Activated CD4-positive, alpha-beta memory T cell treated with anti-CD3 and anti-CD28 coated beads, Interleukin-2, amount 10 ng/mL, durations not matched to agents 7 days and 5 days (primary cell): ENCODE data around the gene NID1. TPM values are rescaled to one million over a fixed set of nuclear protein-coding genes. Genes with fewer than 3 reads are reported as not detected.
"Not testable (repeated sequence)": the region's sequence is repeated elsewhere in the genome, so short reads cannot be mapped to it uniquely, and the experiment has no call there.

ENCODE experiments used
- CTCF ChIA-PET: fragments of 350-600 bp; sonication (Branson Sonifier 250); formaldehyde crosslinking; loops from one replicate; lab custom pipeline; 2021; ENCODE audit warnings: antibody characterized with exemption, inconsistent platforms; lab: Charles Lee
- POLR2A ChIA-PET: fragments of 350-600 bp; sonication (Branson Sonifier 250); formaldehyde crosslinking; loops from one replicate; lab custom pipeline; 2021; ENCODE audit warnings: antibody characterized with exemption; lab: Charles Lee
- DNase-seq: peaks from one replicate; pipeline ENCODE4 v3.0.0-alpha.2; 2020
- H3K27ac Mint-ChIP-seq: one replicate; pipeline ENCODE4 v1.8.0; 2021; ENCODE audit warnings: mild to moderate bottlenecking, mixed read lengths
- H3K27me3 Mint-ChIP-seq: one replicate; pipeline ENCODE4 v1.8.0; 2021; ENCODE audit warnings: mixed read lengths
- H3K36me3 Mint-ChIP-seq: one replicate; pipeline ENCODE4 v1.8.0; 2021; ENCODE audit warnings: low read depth, mixed read lengths
- H3K4me1 Mint-ChIP-seq: one replicate; pipeline ENCODE4 v1.8.0; 2021; ENCODE audit warnings: mixed read lengths
- H3K4me3 Mint-ChIP-seq: one replicate; pipeline ENCODE4 v1.8.0; 2021; ENCODE audit warnings: mild to moderate bottlenecking, mixed read lengths
- H3K9me3 Mint-ChIP-seq: one replicate; pipeline ENCODE4 v1.8.0; 2021; ENCODE audit warnings: mixed read lengths
- total RNA-seq, 2 experiments: library from RNA; stranded (reverse); gene quantifications; one replicate each; pipeline ENCODE4 v1.2.3, GENCODE V29; 2021

NID1 gene
- total RNA-seq, 2 experiments from 2014 or later: 0.45 TPM

DNA sequence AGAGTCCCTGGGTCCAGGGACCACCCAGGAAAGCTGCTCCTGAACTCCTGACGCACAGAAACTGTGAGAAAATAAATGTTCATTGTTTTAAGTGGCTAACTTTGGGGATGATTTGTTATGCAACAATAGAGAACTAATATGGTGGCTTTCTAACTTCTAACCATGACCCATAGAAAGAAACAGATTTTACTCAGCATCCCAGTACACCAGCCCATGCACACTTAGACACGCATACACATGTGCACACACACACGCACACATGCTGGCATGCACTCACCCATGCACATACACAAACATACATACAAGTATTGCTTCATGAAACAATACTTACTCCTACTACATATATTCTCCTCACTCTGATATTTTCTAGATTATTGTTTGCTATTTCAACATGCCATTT is 57.1 kb downstream of the NID1 start:
- CTCF ChIA-PET: no interaction called here
- Mint-ChIP-seq H3K4me1 (peaks cover 13% of the 10 kb centered on the region), H3K27ac (no peak overlapping the region)

DNA sequence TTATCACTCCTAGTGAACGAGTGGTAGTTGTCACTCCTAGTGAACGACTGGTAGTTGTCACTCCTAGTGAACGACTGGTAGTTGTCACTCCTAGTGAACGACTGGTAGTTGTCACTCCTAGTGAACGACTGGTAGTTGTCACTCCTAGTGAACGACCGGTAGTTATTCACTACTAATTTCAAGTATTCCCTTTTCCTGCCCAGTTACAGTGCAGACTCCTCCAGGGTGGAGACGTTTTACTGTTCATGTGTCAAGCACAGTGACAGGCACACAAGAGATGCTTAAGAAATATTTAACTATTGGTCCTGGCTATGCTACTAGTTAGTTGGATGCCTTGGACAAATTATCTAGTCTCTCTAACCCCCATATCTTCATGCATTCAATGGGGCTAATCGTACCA is 61.8 kb downstream of the NID1 start:
- H3K36me3 Mint-ChIP-seq, POLR2A ChIA-PET, H3K27ac Mint-ChIP-seq, H3K9me3 Mint-ChIP-seq, H3K4me3 Mint-ChIP-seq, H3K27me3 Mint-ChIP-seq, CTCF ChIA-PET, DNase-seq: not testable (repeated sequence)
- H3K4me1 Mint-ChIP-seq: peaks cover 57% of the 10 kb centered on the region

More for the DNA sequence above, 57.1 kb downstream of the NID1 start:
- Mint-ChIP-seq H3K27me3 (no peaks in the 10 kb centered on the region), H3K4me3 (no peak overlapping the region), H3K9me3 (no peaks in the 10 kb centered on the region), H3K36me3 (no peaks in the 10 kb centered on the region)
- DNase-seq: no peak
- POLR2A ChIA-PET: no interaction called here

DNA sequence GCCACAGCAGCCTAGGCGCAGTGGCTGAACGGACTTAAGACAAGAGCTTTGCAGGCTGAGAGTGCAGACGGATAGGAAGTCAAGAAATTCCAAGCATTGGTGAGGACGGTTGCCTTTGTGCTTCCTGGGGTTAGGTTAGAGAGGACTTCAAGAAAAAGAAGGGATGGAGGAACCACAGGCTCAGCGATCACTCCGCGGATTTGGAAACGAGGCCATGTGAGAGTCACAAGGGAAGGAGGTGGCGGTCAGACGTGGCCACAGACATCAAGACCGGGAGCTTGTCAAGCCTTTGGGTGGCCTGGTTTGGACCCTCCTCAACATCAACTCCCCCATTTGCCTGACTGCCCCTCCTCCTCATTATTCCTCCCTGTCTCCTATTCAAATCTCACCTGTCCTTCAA is 62.3 kb downstream of the NID1 start:
- no peak for DNase-seq
- Mint-ChIP-seq H3K9me3 (peaks cover 5% of the 10 kb centered on the region), H3K4me1 (peaks cover 62% of the 10 kb centered on the region), H3K27ac (no peak overlapping the region), H3K36me3 (peaks cover 9% of the 10 kb centered on the region), H3K4me3 (no peak overlapping the region), H3K27me3 (no peaks in the 10 kb centered on the region)
- ChIA-PET POLR2A (interaction anchor here (0.8 kb wide), 1 partner anchor 27 kb away, joined by 3 read pairs; no protein-coding TSS in a partner anchor), CTCF (no interaction called here)

- H3K36me3 Mint-ChIP-seq: peaks cover 9% of the 10 kb centered on the region
- no peaks in the 10 kb centered on the region for H3K27me3 Mint-ChIP-seq
- H3K9me3 Mint-ChIP-seq: peaks cover 5% of the 10 kb centered on the region
- DNase-seq: no peak
- no peak overlapping the region for H3K4me3 Mint-ChIP-seq
- POLR2A ChIA-PET: interaction anchor here (0.8 kb wide), 1 partner anchor 27 kb away, joined by 3 read pairs; no protein-coding TSS in a partner anchor
- H3K4me1 Mint-ChIP-seq: peaks cover 65% of the 10 kb centered on the region
- CTCF ChIA-PET: interaction anchor here (1.8 kb wide), 1 partner anchor 30 kb away, joined by 10 read pairs; no protein-coding TSS in a partner anchor
- peak overlapping the region; percentile 7 for H3K27ac Mint-ChIP-seq
Measured at GRCh38 chr1:236002025-236002390, 62.9 kb downstream of the NID1 start.

DNA sequence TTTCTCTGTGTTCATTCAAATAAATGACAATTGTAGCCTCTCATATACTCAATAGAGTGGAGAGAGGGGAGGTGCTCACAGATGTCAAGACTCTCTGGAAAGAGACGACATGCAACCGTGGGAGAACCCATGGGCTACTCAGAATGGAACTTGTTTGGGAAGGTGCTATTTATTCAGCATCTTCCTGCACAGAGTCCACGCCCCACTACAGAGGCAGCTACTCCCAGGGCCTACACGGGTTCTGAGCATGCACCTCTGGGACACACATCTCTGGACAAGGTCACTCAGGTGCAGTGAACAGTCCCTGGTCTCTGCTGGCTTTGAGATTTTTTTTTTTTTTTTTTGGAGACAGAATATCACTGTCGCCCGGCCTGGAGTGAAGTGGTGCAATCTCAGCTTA is 64.1 kb downstream of the NID1 start:
- DNase-seq: no peak
- ChIA-PET CTCF (interaction anchor here (1.8 kb wide), 1 partner anchor 29 kb away, joined by 10 read pairs; no protein-coding TSS in a partner anchor), POLR2A (interaction anchor here (2.6 kb wide), 1 partner anchor 66 kb away, joined by 7 read pairs; no protein-coding TSS in a partner anchor)
- peaks cover 9% of the 10 kb centered on the region for H3K36me3 Mint-ChIP-seq
- no peak overlapping the region for H3K4me3 Mint-ChIP-seq
- peaks cover 76% of the 10 kb centered on the region for H3K4me1 Mint-ChIP-seq
- H3K27me3 Mint-ChIP-seq: no peaks in the 10 kb centered on the region
- H3K9me3 Mint-ChIP-seq: peaks cover 5% of the 10 kb centered on the region
- H3K27ac Mint-ChIP-seq: peak overlapping the region; percentile 92

GRCh38 chr1:235999259-235999925 is 65.5 kb downstream of the NID1 start:
- peak overlapping the region; percentile 92 for H3K27ac Mint-ChIP-seq
- peak overlapping the region; percentile 22 for H3K4me3 Mint-ChIP-seq
- POLR2A ChIA-PET: interaction anchor here (0.7 to 2.8 kb wide), 11 partner anchors 14 to 795 kb away, joined by 3 to 24 read pairs (median 4); partner anchors contain the start of genes ARID4B, B3GALNT2, GGPS1 and LYST
- H3K9me3 Mint-ChIP-seq: peaks cover 5% of the 10 kb centered on the region
- peaks cover 82% of the 10 kb centered on the region for H3K4me1 Mint-ChIP-seq
- H3K36me3 Mint-ChIP-seq: peaks cover 12% of the 10 kb centered on the region
- DNase-seq: peak; percentile 77
- no peaks in the 10 kb centered on the region for H3K27me3 Mint-ChIP-seq
- CTCF ChIA-PET: interaction anchor here (0.7 to 2.6 kb wide), 4 partner anchors 25 to 495 kb away, joined by 3 to 35 read pairs (median 4); partner anchors contain the start of gene B3GALNT2

GRCh38 chr1:235998812-235999211 is 66.1 kb downstream of the NID1 start:
- Mint-ChIP-seq H3K27ac (peak overlapping the region; percentile 92), H3K27me3 (no peaks in the 10 kb centered on the region), H3K4me1 (peaks cover 77% of the 10 kb centered on the region), H3K36me3 (peaks cover 12% of the 10 kb centered on the region), H3K9me3 (peaks cover 5% of the 10 kb centered on the region), H3K4me3 (peak overlapping the region; percentile 22)
- CTCF ChIA-PET: interaction anchor here (1.1 to 2.6 kb wide), 3 partner anchors 24 to 109 kb away, joined by 3 to 35 read pairs (median 3); no protein-coding TSS in a partner anchor
- POLR2A ChIA-PET: interaction anchor here (0.6 to 2.8 kb wide), 11 partner anchors 15 to 796 kb away, joined by 3 to 24 read pairs (median 4); partner anchors contain the start of genes B3GALNT2, LYST and MTR
- DNase-seq: peak; percentile 86

DNA sequence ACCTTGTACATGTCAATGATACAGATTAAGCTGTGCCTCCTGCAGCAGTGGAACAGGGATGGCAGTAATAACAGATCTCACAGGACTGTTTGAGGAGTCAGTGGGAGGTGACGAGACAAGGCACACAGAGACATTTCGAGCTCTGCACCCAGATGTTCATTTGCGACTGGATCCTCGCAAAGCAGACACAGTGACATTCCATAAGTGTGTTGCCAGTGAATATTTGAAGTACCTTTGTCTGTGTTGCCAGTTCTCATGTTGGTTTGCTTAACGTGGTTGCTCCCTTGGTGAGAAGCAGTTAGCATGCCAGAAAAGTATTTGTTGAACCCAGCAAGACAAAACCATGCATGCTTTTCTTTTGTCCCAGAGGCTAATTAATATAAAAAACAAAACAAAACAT is 67.0 kb downstream of the NID1 start:
- Mint-ChIP-seq H3K4me1 (peaks cover 70% of the 10 kb centered on the region), H3K9me3 (peaks cover 5% of the 10 kb centered on the region), H3K4me3 (no peak overlapping the region), H3K36me3 (peaks cover 12% of the 10 kb centered on the region), H3K27me3 (no peaks in the 10 kb centered on the region), H3K27ac (peak overlapping the region; percentile 92)
- DNase-seq: no peak
- ChIA-PET POLR2A (interaction anchor here (0.9 to 2.8 kb wide), 8 partner anchors 16 to 797 kb away, joined by 3 to 24 read pairs (median 6); partner anchors contain the start of genes B3GALNT2, LYST and MTR), CTCF (interaction anchor here (2.6 kb wide), 1 partner anchor 26 kb away, joined by 35 read pairs; no protein-coding TSS in a partner anchor)

GRCh38 chr1:235997049-235997448 is 67.8 kb downstream of the NID1 start:
- Mint-ChIP-seq H3K9me3 (peaks cover 5% of the 10 kb centered on the region), H3K4me1 (peaks cover 65% of the 10 kb centered on the region), H3K36me3 (peaks cover 12% of the 10 kb centered on the region), H3K27ac (peak overlapping the region; percentile 59), H3K27me3 (no peaks in the 10 kb centered on the region), H3K4me3 (no peak overlapping the region)
- POLR2A ChIA-PET: no interaction called here
- CTCF ChIA-PET: interaction anchor here (2.3 kb wide), 1 partner anchor 26 kb away, joined by 10 read pairs; no protein-coding TSS in a partner anchor
- DNase-seq: no peak

DNA sequence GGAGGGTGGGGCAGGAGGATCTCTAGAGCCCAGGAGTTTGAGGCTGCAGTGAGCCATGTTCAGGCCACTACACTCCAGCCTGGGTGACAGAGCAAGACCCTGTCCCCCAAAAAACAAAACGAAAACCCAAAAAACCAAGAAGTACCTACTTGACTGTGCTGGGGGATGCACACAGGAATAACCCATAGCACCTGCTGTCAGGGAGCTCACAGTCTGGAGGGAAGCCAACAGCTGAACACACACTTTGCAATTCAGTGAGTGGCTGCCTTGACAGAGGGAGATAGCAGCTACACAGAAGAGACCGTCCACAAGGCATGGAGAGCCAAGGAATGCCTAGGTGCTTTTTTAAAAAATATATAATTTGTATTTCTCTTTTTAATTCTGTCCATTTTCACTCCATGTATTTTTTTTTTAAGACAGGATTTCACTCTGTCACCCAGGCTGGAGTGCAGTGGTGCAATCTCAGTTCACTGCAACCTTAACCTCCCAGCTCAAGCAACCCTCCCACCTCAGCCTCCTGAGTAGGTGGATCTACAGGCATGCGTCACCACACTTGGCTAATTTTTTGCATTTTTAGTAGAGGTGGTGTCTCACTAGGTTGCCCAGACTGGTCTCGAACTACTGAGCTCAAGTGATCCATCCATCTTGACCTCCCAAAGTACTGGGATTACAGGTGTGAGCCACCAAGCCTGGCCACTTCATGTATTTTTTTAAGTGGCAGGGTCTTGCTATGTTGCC is 68.7 kb downstream of the NID1 start:
- H3K4me1 Mint-ChIP-seq: peaks cover 57% of the 10 kb centered on the region
- no peak for DNase-seq
- peaks cover 5% of the 10 kb centered on the region for H3K9me3 Mint-ChIP-seq
- no peak overlapping the region for H3K27ac Mint-ChIP-seq
- H3K27me3 Mint-ChIP-seq: no peaks in the 10 kb centered on the region
- CTCF ChIA-PET: interaction anchor here (2.3 kb wide), 1 partner anchor 25 kb away, joined by 10 read pairs; no protein-coding TSS in a partner anchor
- H3K36me3 Mint-ChIP-seq: peaks cover 12% of the 10 kb centered on the region
- H3K4me3 Mint-ChIP-seq: no peak overlapping the region
- POLR2A ChIA-PET: interaction anchor here (0.7 to 1.2 kb wide), 2 partner anchors 10 to 491 kb away, joined by 3 to 4 read pairs; no protein-coding TSS in a partner anchor

DNA sequence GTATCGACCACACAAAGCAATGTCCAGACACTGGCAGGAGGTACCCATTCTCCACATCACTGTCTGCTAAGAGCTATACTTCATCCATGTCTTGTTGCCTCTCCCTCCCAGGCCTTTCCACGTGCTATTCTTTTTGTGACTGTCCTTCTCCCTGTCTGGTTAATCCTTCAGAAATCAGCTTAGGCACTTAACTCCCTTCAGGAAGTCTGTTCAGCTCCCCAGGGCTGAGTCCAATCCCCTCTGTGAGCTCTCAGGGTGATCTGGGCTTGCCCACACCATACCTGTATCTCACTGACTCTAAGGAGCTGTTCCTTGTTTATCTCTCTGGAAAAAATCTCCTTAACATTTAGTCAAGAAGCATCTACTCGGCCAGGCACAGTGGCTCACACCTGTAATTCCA is 69.4 kb downstream of the NID1 start:
- no peak overlapping the region for H3K27ac Mint-ChIP-seq
- CTCF ChIA-PET: interaction anchor here (2.3 kb wide), 1 partner anchor 24 kb away, joined by 10 read pairs; no protein-coding TSS in a partner anchor
- DNase-seq: no peak
- H3K4me3 Mint-ChIP-seq: no peak overlapping the region
- H3K9me3 Mint-ChIP-seq: peaks cover 7% of the 10 kb centered on the region
- H3K27me3 Mint-ChIP-seq: no peaks in the 10 kb centered on the region
- H3K4me1 Mint-ChIP-seq: peaks cover 50% of the 10 kb centered on the region
- POLR2A ChIA-PET: interaction anchor here (1.2 kb wide), 1 partner anchor 490 kb away, joined by 4 read pairs; no protein-coding TSS in a partner anchor
- H3K36me3 Mint-ChIP-seq: peaks cover 12% of the 10 kb centered on the region

DNA sequence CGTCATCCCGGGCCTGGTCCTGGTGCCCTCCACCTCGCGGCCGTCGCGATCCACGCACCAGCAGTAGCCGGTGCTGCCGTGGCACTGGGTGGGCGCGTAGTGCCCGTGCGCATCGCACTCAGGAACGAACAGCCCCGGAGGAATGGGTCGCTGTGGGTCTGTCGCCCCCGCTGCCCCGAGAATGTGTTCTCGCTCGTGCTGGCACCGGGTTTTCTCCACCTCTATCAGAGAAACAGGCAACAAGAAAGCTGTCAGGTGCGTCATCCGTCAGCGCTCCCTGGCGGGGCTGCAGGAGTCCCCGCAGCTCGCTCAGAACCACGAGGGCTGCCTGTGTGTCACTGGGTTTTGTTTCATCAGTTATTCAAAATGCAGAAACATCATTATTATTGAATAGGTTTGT is 71.2 kb downstream of the NID1 start:
- DNase-seq: no peak
- peaks cover 1% of the 10 kb centered on the region for H3K27me3 Mint-ChIP-seq
- H3K9me3 Mint-ChIP-seq: peaks cover 15% of the 10 kb centered on the region
- peaks cover 31% of the 10 kb centered on the region for H3K4me1 Mint-ChIP-seq
- H3K4me3 Mint-ChIP-seq: no peak overlapping the region
- CTCF ChIA-PET: no interaction called here
- H3K36me3 Mint-ChIP-seq: peaks cover 14% of the 10 kb centered on the region
- H3K27ac Mint-ChIP-seq: no peak overlapping the region
- POLR2A ChIA-PET: no interaction called here
